Activated CD4-positive, alpha-beta T cell treated with anti-CD3 and anti-CD28 coated beads, Interleukin-2, amount 10 ng/mL, durations not matched to agents 24 days and 14 days (primary cell): Measurements from ENCODE around the gene ARGFX. TPM values are rescaled to one million over a fixed set of nuclear protein-coding genes. Genes with fewer than 3 reads are reported as not detected.
"Not testable (repeated sequence)": the region's sequence is repeated elsewhere in the genome, so short reads cannot be mapped to it uniquely, and the experiment has no call there.

ENCODE experiments used
- DNase-seq: peaks from one replicate; pipeline ENCODE4 v3.0.0; 2022
- H3K27ac Mint-ChIP-seq: one replicate; pipeline ENCODE4 v1.8.0; 2022; ENCODE audit warnings: mild to moderate bottlenecking, mixed read lengths
- H3K27me3 Mint-ChIP-seq: one replicate; pipeline ENCODE4 v1.8.0; 2022; ENCODE audit warnings: mixed read lengths
- H3K36me3 Mint-ChIP-seq: one replicate; pipeline ENCODE4 v1.8.0; 2022; ENCODE audit warnings: low read depth, mild to moderate bottlenecking, mixed read lengths
- H3K4me1 Mint-ChIP-seq: one replicate; pipeline ENCODE4 v1.8.0; 2021; ENCODE audit warnings: mixed read lengths
- H3K4me3 Mint-ChIP-seq: one replicate; pipeline ENCODE4 v1.8.0; 2022; ENCODE audit warnings: mild to moderate bottlenecking, moderate library complexity, mixed read lengths
- H3K9me3 Mint-ChIP-seq: one replicate; pipeline ENCODE4 v1.8.0; 2021; ENCODE audit warnings: mixed read lengths
- intact Hi-C: fragments of 100-400 bp; cut with micrococcal nuclease; formaldehyde crosslinking; loops from one replicate; pipeline ENCODE4 v1.15.1; 2023
- total RNA-seq: library from RNA; stranded (reverse); gene quantifications from 2 replicates; pipeline ENCODE4 v1.2.3, GENCODE V29; 2022

ARGFX gene
- total RNA-seq, 1 donor from 2014 or later = not detected

- intact Hi-C loops = no loop called here
- DNase-seq = no peak
- Mint-ChIP-seq H3K9me3 (no peaks in the 10 kb centered on the region), H3K36me3 (no peaks in the 10 kb centered on the region), H3K4me1 (no peaks in the 10 kb centered on the region), H3K27ac (no peak overlapping the region), H3K4me3 (no peak overlapping the region), H3K27me3 (no peaks in the 10 kb centered on the region)
Measured at GRCh38 chr3:121574449-121574848, 6.7 kb downstream of the ARGFX start.

- H3K4me3 Mint-ChIP-seq = no peak overlapping the region
- intact Hi-C loops = no loop called here
- no peaks in the 10 kb centered on the region for H3K4me1 Mint-ChIP-seq
- DNase-seq = no peak
- H3K27ac Mint-ChIP-seq = no peak overlapping the region
- no peaks in the 10 kb centered on the region for H3K9me3 Mint-ChIP-seq
- no peaks in the 10 kb centered on the region for H3K36me3 Mint-ChIP-seq
- peaks cover 18% of the 10 kb centered on the region for H3K27me3 Mint-ChIP-seq
Measured at GRCh38 chr3:121581691-121582090, 13.9 kb downstream of the ARGFX start.

DNA sequence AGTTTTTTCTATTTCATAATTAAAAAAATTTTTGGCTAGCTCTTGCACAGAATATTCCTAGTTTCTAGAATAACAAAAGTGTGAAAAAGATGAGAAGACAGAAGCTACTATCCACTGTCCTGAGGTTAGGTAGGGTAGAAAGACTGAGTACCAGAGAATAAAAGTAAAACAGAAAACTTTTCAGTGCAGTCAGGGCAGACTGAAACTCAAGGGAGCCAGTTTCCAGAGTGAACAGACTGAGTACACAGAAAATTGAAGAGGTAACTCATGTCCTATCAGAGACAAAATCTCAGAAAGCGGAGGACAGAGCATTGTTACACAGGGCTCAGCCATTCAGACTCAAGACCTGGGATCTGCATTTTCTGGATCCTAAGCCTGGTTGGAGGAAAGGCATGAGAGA is 16.7 kb downstream of the ARGFX start:
- DNase-seq = no peak
- Mint-ChIP-seq H3K27ac (no peak overlapping the region), H3K4me1 (no peaks in the 10 kb centered on the region), H3K9me3 (no peaks in the 10 kb centered on the region), H3K27me3 (peaks cover 18% of the 10 kb centered on the region), H3K36me3 (no peaks in the 10 kb centered on the region), H3K4me3 (no peak overlapping the region)
- intact Hi-C loops = no loop called here

- Mint-ChIP-seq H3K27me3 (peaks cover 12% of the 10 kb centered on the region), H3K4me3 (no peak within 1 kb of the TSS), H3K27ac (no peak within 1 kb of the TSS), H3K4me1 (no peaks in the 10 kb centered on the region), H3K9me3 (no peaks in the 10 kb centered on the region), H3K36me3 (no peaks in the 10 kb centered on the region)
- no peak for DNase-seq
- intact Hi-C loops = no loop called here
Measured at GRCh38 chr3:121592856-121593702, 25.3 kb downstream of the ARGFX start, which contains the start of gene FBXO40. Gene FBXO40, plus strand, starts transcription at chr3:121593379. Its CDS starts 27,197 bp downstream, at chr3:121620576.

- H3K4me1 Mint-ChIP-seq, intact Hi-C loops, H3K4me3 Mint-ChIP-seq, H3K36me3 Mint-ChIP-seq, H3K27ac Mint-ChIP-seq, H3K9me3 Mint-ChIP-seq, DNase-seq: not testable (repeated sequence)
- H3K27me3 Mint-ChIP-seq = peaks cover 12% of the 10 kb centered on the region
Measured at GRCh38 chr3:121593806-121594205, 26.1 kb downstream of the ARGFX start.

- no peaks in the 10 kb centered on the region for H3K36me3 Mint-ChIP-seq
- no peak overlapping the region for H3K4me3 Mint-ChIP-seq
- intact Hi-C loops = no loop called here
- H3K27ac Mint-ChIP-seq = no peak overlapping the region
- H3K9me3 Mint-ChIP-seq = no peaks in the 10 kb centered on the region
- H3K4me1 Mint-ChIP-seq = no peaks in the 10 kb centered on the region
- no peak for DNase-seq
- H3K27me3 Mint-ChIP-seq = peaks cover 12% of the 10 kb centered on the region
Measured at GRCh38 chr3:121594850-121595249, 27.1 kb downstream of the ARGFX start.

- Mint-ChIP-seq H3K36me3 (no peaks in the 10 kb centered on the region), H3K27me3 (peaks cover 8% of the 10 kb centered on the region), H3K4me3 (no peak overlapping the region), H3K4me1 (no peaks in the 10 kb centered on the region), H3K9me3 (no peaks in the 10 kb centered on the region), H3K27ac (no peak overlapping the region)
- intact Hi-C loops = no loop called here
- no peak for DNase-seq
Measured at GRCh38 chr3:121595765-121596406, 28.1 kb downstream of the ARGFX start.

DNA sequence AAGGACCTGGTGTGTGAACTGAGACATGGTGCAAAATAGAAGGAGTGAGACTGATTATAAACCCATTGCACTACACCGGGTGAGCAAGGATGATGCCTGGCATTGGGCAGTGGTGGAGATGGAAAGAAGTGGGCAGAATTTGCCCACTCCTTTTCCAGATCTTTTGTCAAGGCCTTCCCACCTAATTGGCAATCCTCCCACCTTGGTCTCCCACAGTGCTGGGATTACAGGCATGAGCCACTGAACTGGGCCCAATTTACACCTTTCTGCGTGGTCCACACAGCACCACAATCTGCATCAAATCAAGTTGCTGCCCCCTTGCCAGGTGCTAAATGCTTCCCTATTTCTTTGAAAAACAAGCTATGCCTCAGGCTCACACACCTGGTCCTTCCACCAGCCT is 30.8 kb downstream of the ARGFX start:
- Mint-ChIP-seq H3K36me3 (no peaks in the 10 kb centered on the region), H3K27me3 (no peaks in the 10 kb centered on the region), H3K27ac (no peak overlapping the region), H3K4me3 (no peak overlapping the region), H3K4me1 (no peaks in the 10 kb centered on the region), H3K9me3 (no peaks in the 10 kb centered on the region)
- intact Hi-C loops = no loop called here
- DNase-seq = no peak

DNA sequence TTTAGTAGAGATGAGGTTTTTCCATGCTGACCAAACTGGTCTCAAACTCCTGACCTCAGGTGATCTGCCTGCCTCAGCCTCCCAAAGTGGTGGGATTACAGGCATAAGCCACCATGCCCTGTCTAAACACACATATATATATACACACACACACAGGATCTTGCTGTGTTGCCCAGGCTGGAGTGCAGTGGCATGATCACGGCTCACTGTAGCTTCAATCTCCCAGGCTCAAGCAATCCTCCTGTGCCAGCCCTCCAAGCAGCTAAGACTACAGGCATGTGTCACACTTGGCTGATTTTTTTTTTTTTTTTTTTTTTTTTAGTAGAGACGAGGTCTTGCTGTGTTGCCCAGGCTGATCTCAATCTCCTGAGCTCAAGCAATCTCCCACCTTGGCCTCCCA is 32.2 kb downstream of the ARGFX start:
- H3K9me3 Mint-ChIP-seq, H3K4me1 Mint-ChIP-seq, H3K27me3 Mint-ChIP-seq, intact Hi-C loops, H3K4me3 Mint-ChIP-seq, DNase-seq, H3K27ac Mint-ChIP-seq, H3K36me3 Mint-ChIP-seq: not testable (repeated sequence)

DNA sequence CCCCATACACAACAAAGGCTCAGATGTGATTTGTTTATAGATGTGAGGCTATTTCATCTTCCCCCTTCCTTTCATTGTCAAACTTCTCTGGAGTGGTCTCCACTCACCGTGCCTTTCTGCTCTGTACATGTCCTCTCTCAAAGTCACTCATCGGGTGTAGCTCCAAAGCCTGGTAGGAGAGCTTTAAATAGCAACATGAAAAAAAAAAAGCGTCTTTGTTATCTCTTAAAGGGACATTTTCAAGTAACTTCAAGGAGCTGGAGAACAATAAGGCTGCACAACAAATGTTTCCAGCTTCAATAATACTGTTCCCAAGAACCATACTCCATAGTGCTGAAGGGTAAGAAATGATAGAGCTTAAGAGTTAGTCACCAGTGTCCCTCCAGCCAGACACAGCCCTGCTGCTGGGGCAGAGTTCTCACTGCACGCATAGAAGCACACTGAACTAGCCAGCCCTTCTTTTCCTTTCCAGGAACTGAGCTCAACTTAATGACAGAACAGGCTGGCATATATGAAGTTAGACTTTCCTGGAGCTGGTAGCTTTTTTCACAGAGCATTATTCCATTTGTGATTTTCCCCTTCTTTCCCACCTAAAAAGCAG is 33.6 kb downstream of the ARGFX start:
- no peak for DNase-seq
- H3K4me1 Mint-ChIP-seq = no peaks in the 10 kb centered on the region
- intact Hi-C loops = no loop called here
- no peaks in the 10 kb centered on the region for H3K27me3 Mint-ChIP-seq
- no peaks in the 10 kb centered on the region for H3K9me3 Mint-ChIP-seq
- no peak overlapping the region for H3K4me3 Mint-ChIP-seq
- no peak overlapping the region for H3K27ac Mint-ChIP-seq
- no peaks in the 10 kb centered on the region for H3K36me3 Mint-ChIP-seq

DNA sequence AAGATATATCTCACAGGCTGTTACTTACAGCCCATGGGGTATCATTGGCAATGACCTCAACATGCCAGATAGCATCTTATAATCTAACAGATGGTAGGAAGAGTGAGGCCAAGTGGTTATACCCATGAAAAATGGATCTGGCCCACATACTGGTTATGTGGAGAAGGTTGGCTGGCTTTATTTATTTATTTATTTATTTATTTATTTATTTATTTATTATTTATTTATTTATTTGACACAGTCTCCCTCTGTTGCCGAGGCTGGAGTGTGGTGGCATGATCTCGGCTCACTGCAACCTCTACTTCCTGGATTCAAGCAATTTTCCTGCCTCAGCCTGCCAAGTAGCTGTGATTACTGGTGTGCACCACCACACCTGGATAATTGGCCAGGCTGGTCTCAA is 37.0 kb downstream of the ARGFX start:
- H3K27ac Mint-ChIP-seq = no peak overlapping the region
- no peaks in the 10 kb centered on the region for H3K27me3 Mint-ChIP-seq
- no peak for DNase-seq
- H3K9me3 Mint-ChIP-seq = no peaks in the 10 kb centered on the region
- no peaks in the 10 kb centered on the region for H3K4me1 Mint-ChIP-seq
- intact Hi-C loops = no loop called here
- H3K4me3 Mint-ChIP-seq = no peak overlapping the region
- H3K36me3 Mint-ChIP-seq = no peaks in the 10 kb centered on the region

- H3K27me3 Mint-ChIP-seq = no peaks in the 10 kb centered on the region
- no peaks in the 10 kb centered on the region for H3K36me3 Mint-ChIP-seq
- H3K9me3 Mint-ChIP-seq = no peaks in the 10 kb centered on the region
- DNase-seq = no peak
- no peak overlapping the region for H3K4me3 Mint-ChIP-seq
- no peak overlapping the region for H3K27ac Mint-ChIP-seq
- no peaks in the 10 kb centered on the region for H3K4me1 Mint-ChIP-seq
- intact Hi-C loops = no loop called here
Measured at GRCh38 chr3:121606106-121606505, 38.4 kb downstream of the ARGFX start.
